ENCODE results near the gene SSH2.
"Not testable (repeated sequence)": the region's sequence is repeated elsewhere in the genome, so short reads cannot be mapped to it uniquely, and the experiment has no call there.

The SSH2 gene

DNA sequence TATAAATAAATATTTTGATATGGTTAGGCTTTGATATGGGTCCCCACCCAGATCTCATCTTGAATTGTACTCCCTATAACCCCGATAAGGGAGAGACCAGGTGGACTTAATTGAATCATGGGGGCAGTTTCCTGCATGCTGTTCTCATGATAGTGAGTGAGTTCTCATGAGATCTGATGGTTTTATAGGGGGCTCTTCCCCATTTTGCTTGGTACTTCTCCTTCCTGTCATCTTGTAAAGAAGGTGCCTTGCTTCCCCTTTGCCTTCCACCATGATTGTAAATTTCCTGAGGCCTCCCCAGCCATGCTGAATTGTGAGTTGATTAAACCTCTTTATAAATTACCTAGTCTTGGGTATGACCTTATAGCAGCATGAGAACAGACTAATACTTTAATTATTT, 55.7 kb downstream of the SSH2 start:
- not testable (repeated sequence) for DNase-seq

DNA sequence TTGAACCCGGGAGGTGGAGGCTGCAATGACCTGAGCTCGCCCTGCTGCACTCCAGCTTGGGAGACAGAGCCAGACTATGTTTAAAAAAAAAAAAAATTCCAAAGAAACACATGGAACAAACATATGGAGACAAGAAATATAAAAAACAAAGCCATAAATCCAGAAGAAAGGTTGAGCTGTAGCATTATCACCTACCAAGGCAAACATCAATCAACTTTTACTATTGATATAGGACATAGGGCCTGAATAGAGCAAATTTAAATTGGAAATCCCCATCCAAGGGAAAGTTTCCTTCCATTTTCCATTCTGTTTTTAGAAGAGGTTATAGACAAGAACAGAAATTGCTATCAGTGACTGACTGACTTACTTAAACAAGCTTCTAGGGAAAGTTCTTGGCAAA, 56.6 kb downstream of the SSH2 start:
- DNase-seq: no peak

DNA sequence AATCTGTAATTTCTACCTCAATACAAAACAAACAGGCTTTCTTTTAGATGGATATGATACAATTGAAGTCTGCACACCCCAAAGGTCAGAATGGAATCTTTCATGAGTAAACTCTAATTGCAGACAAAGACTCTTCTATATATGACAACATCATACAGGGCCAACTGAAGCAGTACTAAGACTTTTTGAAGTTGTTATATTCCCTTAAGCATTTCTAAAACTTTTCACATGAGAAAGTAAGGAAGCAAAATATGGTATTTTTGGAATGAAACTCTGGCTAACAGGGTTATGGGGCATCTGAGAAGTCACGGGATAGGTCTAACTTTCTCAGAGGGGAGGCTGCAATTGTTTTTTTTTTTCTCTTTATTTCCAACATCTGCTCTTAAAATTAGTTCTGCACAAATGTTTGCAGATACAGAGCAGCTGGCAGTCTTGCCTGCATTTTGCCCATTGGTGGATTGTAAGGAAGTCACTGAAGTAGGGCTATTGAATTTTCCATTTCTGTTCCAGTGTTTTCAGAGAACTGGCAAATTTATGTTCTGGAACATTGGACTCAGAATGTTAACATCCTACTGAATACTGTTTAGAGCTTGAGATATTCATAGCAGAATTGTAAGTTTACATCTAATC, 59.1 kb downstream of the SSH2 start:
- no peak for DNase-seq

DNA sequence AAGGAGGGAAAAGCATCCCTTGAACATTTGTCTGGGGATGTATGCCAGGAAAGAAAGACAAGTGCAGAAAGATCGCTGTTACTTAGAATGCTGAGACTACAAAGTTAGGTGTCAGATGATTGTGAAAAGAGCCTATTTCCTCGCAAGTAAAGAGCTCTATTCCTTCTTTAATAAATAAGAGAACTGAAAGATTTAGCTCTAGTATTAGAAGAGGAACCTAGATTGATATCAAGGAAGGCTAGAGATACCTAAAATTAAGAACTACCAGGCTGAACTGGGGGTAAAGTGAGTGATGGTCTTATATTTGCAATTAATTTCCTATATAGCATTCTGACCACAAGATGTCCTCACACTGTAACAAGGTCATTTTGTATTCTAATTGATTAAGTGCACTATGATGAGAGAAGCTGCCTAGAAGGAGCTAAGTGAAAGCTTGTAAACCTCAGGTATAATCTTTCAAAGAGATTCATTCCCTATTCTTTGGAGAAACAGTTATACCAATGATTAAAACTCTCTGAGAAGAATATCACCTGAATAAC, 62.3 kb downstream of the SSH2 start:
- DNase-seq: no peak

DNA sequence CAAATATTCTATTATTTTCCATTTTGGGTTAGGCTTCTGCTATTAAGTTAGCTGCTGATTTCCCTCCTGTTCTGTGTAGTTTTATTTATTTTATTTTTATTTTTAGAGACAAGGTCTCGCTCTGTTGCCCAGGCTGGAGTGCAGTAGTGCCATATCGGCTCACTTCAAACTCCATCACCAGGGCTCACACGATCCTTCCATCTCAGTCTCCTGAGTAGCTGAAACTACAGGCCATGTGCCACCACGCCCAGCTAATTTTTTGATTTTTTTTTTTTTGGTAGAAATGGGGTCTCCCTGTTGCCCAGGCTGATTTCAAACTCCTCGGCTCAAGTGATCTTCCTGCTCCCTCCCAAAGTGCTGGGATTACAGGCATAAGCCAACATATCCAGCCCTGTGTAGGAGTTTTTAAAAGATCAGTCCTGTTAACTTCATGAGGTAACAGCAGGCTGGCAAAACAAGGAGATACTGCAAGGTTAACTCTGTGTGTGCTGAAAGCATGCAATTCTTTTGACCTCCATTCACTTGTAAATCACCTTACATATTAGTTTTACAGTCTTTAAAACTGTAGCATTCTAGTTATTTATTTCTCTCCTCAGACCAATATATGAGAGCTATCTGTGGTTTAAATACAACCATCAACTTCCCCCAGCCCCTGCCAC, 63.2 kb downstream of the SSH2 start:
- DNase-seq: no peak

DNA sequence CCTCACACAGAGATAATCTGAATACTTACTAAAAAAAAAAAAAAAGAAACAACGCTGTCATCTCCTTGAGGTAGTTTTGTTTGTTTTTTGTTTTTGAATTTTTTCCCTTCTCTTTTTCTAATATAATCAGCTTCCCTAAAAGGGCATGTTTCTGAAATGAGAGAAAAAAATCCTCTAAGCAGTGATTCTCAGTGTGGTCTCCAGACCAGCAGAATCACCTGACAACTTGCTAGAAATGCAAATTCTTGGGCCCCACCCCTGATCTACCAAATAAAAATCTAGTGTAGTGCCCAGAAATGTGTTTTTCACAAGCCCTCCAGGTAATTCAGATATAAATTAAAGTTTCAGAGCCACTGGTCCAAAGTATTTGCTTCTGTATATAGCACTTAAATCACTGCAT, 65.4 kb downstream of the SSH2 start:
- DNase-seq: no peak

DNA sequence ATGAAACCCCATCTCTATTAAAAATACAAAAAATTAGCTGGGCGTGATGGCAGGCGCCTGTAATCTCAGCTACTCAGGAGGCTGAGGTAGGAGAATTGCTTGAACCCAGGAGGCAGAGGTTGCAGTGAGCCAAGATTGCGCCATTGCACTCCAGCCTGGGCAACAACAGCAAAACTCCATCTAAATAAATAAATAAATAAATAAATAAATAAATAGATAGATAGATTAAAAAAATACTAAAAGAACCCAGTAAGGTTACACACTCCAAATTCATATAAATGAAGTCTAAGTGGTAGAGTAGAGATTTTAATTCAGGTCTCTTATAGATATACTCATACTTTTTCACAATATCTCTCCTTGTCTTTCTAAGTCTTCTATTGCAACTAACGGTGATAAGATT, 65.9 kb downstream of the SSH2 start:
- not testable (repeated sequence) for DNase-seq

DNA sequence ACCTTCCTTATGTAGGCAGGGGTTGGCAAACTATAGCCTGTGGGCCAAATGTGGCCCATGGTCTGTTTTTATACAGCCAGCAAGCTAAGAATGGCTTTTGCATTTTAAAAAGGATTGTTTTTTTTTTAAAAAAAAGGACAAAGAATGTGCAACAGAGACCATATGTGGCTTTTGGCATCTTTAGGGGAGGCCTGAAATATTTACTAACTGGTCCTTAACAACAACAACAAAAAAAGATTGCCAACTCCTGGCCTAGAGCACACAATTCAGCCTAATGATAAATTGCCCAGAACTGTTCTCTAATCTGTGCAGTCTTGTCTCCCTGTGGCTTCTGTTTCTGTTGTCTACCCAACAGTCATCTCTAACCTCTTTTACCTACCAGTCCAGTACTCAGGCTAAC, 67.1 kb downstream of the SSH2 start:
- no peak for DNase-seq

DNA sequence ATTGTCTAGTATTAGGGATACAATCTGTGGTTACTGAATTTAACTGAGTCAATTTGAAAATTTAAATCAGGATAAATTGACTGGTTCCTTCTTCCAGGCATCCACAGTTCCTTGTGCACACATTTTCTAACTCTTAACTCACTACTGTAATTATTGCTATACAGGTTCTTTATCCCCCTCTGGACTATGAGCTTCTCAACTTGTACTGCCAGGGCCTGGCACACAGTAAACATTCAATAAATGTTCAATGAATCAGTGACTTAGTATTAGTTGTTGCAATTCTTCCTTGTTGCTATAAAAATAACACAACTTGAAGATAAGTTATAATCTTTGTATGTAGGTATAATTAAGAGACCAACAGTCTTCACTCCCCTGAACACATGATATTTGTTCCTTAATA, 67.9 kb downstream of the SSH2 start:
- DNase-seq: no peak

DNA sequence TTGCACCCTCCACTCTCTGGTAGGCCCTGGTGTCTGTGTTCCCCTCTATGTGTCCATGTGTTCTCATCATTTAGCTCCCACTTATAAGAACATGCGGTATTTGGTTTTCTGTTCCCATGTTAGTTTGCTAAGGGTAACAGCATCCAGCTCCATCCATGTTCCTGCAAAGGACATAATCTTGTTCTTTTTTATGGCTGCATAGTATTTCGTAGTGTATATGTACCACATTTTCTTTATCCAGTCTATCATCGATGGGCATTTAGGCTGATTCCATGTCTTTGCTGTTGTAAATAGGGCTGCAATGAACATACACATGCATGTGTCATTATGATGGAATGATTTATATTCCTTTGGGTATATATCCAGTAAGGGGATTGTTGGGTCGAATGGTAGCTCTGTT, 70.6 kb downstream of the SSH2 start:
- DNase-seq: not testable (repeated sequence)

DNA sequence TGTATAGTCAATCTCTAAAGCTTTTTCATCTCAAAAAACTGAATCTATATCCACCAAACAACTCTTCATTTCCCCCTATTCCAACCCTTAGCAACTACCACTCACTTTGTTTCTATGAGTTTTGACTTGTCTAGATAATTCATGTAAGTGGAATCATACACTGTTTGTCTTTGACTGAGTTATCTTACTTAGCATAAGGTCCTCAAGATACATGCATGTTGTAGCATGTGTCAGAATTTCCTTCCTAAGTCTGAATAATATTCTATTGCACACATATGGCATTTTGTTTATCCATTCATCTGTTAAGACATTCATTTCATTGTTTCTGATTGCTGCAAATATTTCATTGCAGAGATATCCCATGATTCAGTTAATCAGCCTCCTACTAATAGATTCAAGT, 72.2 kb downstream of the SSH2 start:
- DNase-seq: no peak

DNA sequence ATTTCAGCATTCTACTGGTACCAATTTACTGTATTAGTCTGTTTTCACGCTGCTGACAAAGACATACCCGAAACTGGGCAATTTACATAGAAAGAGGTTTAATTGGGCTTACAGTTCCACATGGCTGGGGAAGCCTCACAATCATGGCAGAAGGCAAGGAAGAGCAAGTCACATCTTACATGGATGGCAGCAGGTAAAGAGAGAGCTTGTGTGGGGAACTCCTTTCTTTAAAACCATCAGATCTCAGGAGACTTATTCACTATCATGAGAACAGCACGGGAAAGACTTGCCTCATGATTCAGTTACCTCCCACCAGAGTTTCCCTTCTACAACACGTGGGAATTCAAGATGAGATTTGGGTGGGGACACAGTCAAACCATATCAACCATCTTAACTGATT, 72.9 kb downstream of the SSH2 start:
- not testable (repeated sequence) for DNase-seq

DNA sequence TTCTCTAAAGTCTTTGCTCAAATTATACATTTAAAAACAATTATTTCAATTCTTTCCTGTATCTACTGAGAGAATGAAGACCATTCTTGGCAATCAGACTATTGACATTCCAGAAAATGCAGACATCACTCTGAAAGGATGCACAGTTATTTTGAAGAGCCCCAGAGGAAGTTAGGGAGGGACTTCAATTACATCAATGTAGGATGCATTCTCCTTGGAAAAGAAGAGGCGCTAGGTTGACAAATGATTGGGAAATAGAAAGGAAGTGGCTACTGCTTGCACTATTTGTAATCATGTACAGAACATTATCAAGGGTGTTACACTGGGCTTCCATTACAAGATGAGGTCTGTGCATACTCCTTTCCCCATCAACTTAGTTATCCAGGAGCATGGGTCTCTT, 74.3 kb downstream of the SSH2 start:
- DNase-seq: no peak

DNA sequence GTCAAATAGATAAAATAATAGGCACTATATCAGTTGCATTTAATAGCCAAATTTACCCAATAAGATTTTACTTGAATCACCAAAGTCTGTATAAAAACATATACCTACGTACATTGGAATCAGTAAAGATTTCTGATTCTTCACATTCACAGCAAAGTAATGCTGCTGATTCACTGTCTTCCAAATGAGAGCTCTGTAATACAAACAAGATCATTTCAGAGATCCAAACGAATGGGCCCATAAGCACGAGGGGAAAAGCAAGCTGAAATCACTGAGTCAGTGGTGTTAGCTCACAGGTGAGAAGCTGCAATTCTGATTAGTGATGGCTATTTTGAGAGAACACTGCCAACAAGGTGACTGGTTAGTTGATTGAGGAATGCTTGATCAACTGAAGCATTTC, 81.3 kb downstream of the SSH2 start:
- no peak for DNase-seq

DNA sequence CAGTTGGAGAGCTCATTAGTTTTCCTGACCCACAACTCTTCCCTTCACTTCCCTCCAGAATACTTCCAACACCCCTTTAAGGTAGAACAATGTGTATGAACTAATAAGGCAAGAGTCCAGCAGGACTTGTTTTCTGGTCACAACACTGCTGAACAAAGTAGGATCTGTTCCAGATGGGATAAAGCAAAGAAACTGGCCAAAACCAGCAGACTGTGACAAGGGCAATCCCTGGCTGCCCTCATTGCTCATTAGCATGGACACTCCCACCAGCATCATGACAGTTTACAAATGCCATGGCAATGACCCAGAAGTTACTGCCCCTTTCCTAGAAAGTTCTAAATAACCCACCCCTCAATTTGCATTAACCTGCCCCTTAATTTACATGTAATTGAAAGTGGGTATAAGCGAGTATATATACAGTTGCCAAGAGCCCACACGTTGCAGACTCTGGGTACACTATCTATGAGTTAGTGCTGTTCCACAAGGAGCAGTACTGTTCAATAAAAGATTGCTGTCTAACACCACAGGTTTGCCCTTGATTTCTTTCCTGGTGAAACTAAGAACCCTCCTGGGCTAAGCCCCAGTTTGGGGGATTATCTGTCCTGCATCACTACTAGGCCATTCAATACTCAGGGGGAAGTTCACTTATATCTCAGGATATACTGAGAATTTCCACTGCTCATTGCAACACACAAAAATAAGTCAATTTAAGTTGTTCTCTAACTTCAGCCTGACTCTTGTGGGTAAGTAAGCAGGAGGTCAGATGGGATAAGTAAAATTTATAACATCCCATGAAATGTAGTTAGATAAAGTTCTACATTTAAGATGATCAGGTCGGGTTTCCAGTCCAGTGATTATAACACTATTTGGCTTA, 82.3 kb downstream of the SSH2 start:
- DNase-seq: no peak

DNA sequence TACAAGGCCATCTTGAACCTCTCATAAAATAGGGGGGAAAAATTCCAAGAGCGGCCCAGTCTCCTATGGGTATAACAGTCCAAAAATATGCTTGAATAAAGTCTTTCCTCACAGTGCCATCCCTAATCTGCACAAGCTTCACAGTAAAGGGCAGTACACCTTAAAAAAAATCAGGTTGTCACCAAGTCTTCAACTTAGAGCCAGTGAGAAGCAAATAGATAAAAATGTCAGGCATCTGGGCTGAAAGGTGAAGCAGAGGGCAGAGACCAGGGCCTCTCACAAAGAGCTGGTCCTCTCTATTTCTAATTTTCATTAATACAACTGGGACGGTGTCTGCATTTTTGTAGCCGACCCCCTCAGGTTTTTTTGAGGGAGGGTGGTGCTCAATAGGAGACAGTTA, 82.9 kb downstream of the SSH2 start:
- no peak for DNase-seq

DNA sequence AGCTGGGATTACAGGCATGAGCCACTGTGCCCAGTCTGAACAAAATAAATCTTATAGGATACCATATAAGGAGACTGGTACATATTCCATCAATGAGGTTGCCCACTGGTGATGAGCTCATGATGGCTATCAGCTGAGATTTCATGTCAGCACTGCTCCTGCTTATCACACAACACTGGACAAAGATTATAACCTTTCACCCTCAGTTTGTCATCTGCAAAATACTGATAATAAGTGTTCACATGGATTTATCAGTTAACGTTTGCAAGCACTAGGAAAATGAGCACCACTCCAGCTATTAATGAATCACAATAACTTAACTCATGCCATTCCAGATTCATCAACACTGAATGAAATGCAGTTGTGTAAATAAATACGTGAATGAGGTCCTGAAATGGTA, 83.7 kb downstream of the SSH2 start:
- no peak for DNase-seq

DNA sequence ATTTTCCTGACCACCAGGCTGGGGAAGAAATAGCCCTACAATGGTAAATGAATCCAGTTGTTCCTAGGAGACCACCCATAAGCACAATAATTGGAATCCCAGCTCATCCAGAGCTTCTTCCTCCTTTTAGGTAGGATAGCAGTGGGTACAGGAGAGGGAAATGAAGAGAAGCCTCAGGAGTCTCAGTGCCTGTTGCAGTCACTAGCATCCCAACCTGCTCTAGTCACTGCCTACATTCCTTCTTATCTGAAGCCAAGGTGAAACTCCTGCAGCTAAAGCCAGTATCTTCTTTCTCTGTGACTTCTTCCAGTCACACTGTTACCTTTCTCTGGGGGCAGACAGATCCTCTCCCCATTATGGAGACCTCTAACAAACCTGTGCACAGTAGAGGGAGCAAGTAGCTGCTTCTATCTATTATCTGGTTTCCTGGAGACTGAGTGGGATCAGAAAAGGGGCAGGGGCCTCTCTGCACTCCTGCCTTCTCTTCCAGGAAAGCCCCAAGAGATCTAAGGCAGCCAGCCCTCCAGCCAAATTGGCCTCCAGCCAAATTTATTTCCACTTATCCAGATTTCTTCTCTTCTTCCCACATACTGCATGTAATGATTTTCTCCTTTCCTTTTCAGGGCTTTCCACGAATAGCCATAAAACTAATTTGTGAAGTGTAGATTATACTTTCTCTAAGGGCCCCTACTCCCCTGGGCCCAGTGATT, 85.5 kb downstream of the SSH2 start:
- no peak for DNase-seq

DNA sequence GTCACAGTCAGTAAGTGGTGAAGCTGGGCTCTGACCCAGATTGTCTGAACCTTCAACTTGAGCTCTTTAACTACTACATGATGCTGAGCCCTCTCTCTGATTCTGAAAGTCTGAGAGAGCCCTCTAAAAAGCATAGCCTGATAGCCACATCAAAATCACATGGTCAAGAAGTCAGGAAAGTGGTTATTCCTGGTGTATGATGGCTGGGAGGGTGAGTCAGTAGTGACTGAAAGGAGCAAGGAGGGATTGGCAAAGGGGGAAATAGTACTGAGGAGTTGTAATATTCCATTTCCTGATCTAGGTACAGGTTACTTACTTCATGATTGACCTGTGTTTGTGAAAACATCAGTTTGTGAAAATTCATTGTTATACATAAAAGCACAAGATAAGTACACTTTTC, 89.1 kb downstream of the SSH2 start:
- DNase-seq: no peak

DNA sequence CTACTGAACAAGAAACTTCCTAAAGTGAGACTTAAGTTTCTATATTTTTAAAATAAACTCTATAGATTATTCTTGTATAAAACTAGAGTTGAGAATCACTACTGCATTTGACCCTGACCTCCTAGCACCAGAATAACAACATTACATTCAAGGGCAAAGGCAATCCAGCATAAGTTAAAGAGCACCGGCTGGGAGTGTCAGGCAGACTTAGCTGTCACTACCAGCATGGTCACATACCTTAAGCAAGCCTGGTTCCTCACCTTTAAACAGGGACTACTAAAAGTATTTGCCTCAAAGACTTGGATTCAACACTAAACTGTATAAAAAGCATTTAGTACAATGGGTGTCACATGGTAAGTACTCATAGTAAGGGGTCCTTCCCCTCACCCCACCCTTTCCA, 90.4 kb downstream of the SSH2 start:
- no peak for DNase-seq

DNA sequence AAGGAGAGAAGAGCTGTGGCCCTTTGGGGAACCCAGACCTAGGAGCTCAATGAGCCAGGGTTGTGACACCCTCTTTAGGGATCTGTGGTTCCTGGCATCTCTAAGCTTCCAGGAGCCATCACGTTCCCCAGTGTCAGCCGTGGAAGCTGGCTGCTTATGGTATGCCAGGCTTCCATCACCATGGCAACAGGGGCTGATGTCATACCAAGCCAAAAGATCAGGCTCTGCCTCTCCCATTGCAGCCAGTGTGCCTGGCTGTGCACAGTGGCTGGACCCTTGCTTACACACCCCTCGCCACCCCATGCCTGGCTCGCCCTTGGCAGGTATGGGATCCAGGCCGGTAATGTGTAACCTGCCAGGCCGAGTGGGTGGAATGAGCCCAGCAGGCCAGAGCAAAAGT, 91.1 kb downstream of the SSH2 start:
- no peak for DNase-seq

DNA sequence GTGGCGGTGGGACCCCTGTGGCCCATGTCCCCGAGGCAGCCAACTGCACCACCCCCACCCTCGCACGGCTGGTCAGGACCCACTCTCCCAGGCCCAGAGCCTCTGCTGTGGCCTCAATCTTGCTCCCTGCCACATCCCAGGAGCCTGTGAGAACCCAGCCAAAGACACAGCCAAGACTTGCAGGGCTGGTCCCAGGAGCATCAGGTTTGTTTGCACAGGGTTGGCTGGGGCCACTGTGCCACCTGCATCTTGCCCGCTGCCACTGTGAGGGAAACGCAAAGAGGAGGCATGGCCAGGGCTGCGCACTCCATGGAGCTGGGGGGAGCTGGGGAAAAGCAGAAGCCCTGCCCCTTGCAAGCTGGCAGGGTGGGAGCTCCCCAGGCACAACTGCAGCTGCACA, 92.5 kb downstream of the SSH2 start:
- no peak for DNase-seq

DNA sequence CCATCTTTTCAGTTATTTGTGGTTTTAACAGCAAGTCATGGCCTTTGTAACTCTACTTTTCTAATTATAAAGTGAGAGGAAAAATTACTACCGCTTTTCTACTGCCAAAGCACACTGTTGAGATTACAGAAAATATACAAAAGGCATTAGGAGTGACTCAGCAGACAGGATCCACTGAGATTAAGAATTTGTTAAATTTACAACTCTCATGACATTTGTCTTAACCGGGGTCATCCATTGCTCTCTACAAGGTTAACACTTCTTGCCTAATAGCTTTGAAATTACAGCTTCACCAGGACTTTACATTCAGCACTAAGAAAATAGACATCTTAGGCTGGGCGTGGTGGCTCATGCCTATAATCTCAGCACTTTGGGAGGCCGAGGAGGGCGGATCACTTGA, 93.4 kb downstream of the SSH2 start:
- DNase-seq: no peak
